ENCODE data around the gene GLTPD2. TPM values are rescaled to one million over a fixed set of nuclear protein-coding genes. Genes with fewer than 3 reads are reported as not detected.

Gene GLTPD2
- total and polyA plus RNA-seq, 2 donors from 2014 or later = 0.35 to 12.5 TPM

- peaks cover 0 to 4% (median 0%) of the 10 kb centered on the region in 3 donors for H3K4me1 ChIP-seq (ENCODE audit: control insufficient read depth in 2 of 3, insufficient read depth in 2 of 3, low read depth in 1 of 3, low read length in 3 of 3)
- no peak overlapping the region for H3K9ac ChIP-seq (ENCODE audit: low read length in 3 of 3)
- no peaks in the 10 kb centered on the region for H3K27me3 ChIP-seq (ENCODE audit: control insufficient read depth, insufficient read depth, low read length)
- H3K4me3 ChIP-seq (ENCODE audit: low read length in 3 of 3) = no peak overlapping the region
- intact Hi-C loops (cut with DNase I) = no loop called here
- DNase-seq = peak in 1 of 5 donors; percentile 4
- FAIRE-seq = no peak
- TF ChIP-seq CTCF (IDR thresholded peaks at IDR 0.05; ENCODE audit: borderline replicate concordance, extremely low read depth, insufficient read depth) = no peak
- H3K9me3 ChIP-seq (ENCODE audit: control insufficient read depth in 2 of 3, insufficient read depth in 1 of 3, low read length in 3 of 3) = no peaks in the 10 kb centered on the region
- no peak overlapping the region for H3K27ac ChIP-seq (ENCODE audit: low read depth in 2 of 2, low read length in 2 of 2)
- no peaks in the 10 kb centered on the region for H3K36me3 ChIP-seq (ENCODE audit: control insufficient read depth in 2 of 3, insufficient read depth in 3 of 3, low read length in 3 of 3)
Measured at GRCh38 chr17:4750606-4751005, 38.2 kb upstream of the GLTPD2 start.

- Histone ChIP-seq H3K27me3 (ENCODE audit: control insufficient read depth, insufficient read depth, low read length) (no peaks in the 10 kb centered on the region), H3K9me3 (ENCODE audit: control insufficient read depth in 2 of 3, insufficient read depth in 1 of 3, low read length in 3 of 3) (no peaks in the 10 kb centered on the region), H3K4me3 (ENCODE audit: low read length in 3 of 3) (no peak overlapping the region), H3K9ac (ENCODE audit: low read length in 3 of 3) (no peak overlapping the region), H3K27ac (ENCODE audit: low read depth in 2 of 2, low read length in 2 of 2) (no peak overlapping the region), H3K4me1 (ENCODE audit: control insufficient read depth in 2 of 3, insufficient read depth in 2 of 3, low read depth in 1 of 3, low read length in 3 of 3) (peaks cover 0 to 4% (median 0%) of the 10 kb centered on the region in 3 donors), H3K36me3 (ENCODE audit: control insufficient read depth in 2 of 3, insufficient read depth in 3 of 3, low read length in 3 of 3) (no peaks in the 10 kb centered on the region)
- no peak for FAIRE-seq
- intact Hi-C loops (cut with DNase I) = no loop called here
- TF ChIP-seq CTCF (IDR thresholded peaks at IDR 0.05; ENCODE audit: borderline replicate concordance, extremely low read depth, insufficient read depth) = no peak
- DNase-seq = no peak
Measured at GRCh38 chr17:4751932-4752331, 36.8 kb upstream of the GLTPD2 start.

- Histone ChIP-seq H3K27me3 (ENCODE audit: control insufficient read depth, insufficient read depth, low read length) (no peaks in the 10 kb centered on the region), H3K4me1 (ENCODE audit: control insufficient read depth in 2 of 3, insufficient read depth in 2 of 3, low read depth in 1 of 3, low read length in 3 of 3) (peaks cover 0 to 3% (median 0%) of the 10 kb centered on the region in 3 donors), H3K27ac (ENCODE audit: low read depth in 2 of 2, low read length in 2 of 2) (no peak overlapping the region), H3K36me3 (ENCODE audit: control insufficient read depth in 2 of 3, insufficient read depth in 3 of 3, low read length in 3 of 3) (no peaks in the 10 kb centered on the region), H3K9me3 (ENCODE audit: control insufficient read depth in 2 of 3, insufficient read depth in 1 of 3, low read length in 3 of 3) (no peaks in the 10 kb centered on the region), H3K4me3 (ENCODE audit: low read length in 3 of 3) (no peak overlapping the region), H3K9ac (ENCODE audit: low read length in 3 of 3) (no peak overlapping the region)
- no peak for DNase-seq
- no peak for FAIRE-seq
- no peak for TF ChIP-seq CTCF (IDR thresholded peaks at IDR 0.05; ENCODE audit: borderline replicate concordance, extremely low read depth, insufficient read depth)
- intact Hi-C loops (cut with DNase I) = no loop called here
Measured at GRCh38 chr17:4753392-4753791, 35.4 kb upstream of the GLTPD2 start.

GRCh38 chr17:4759776-4760236 lies 29.0 kb upstream of the GLTPD2 start:
- Histone ChIP-seq H3K4me3 (ENCODE audit: low read length in 3 of 3) (no peak overlapping the region), H3K36me3 (ENCODE audit: control insufficient read depth in 2 of 3, insufficient read depth in 3 of 3, low read length in 3 of 3) (no peaks in the 10 kb centered on the region), H3K9me3 (ENCODE audit: control insufficient read depth in 2 of 3, insufficient read depth in 1 of 3, low read length in 3 of 3) (no peaks in the 10 kb centered on the region), H3K9ac (ENCODE audit: low read length in 3 of 3) (no peak overlapping the region), H3K4me1 (ENCODE audit: control insufficient read depth in 2 of 3, insufficient read depth in 2 of 3, low read depth in 1 of 3, low read length in 3 of 3) (no peaks in the 10 kb centered on the region), H3K27me3 (ENCODE audit: control insufficient read depth, insufficient read depth, low read length) (no peaks in the 10 kb centered on the region), H3K27ac (ENCODE audit: low read depth in 2 of 2, low read length in 2 of 2) (no peak overlapping the region)
- intact Hi-C loops (cut with DNase I) = no loop called here
- FAIRE-seq (no peak), DNase-seq (peak in 1 of 5 donors; percentile 4)
- no peak for TF ChIP-seq CTCF (IDR thresholded peaks at IDR 0.05; ENCODE audit: borderline replicate concordance, extremely low read depth, insufficient read depth)

Measured in kidney (tissue), 14 donors.